ENCODE measurements around the gene CACNA1I.

Gene CACNA1I

GRCh38 chr22:39697790-39698430 is 127.4 kb downstream of the CACNA1I start:
- H3K36me3 ChIP-seq (ENCODE audit: control insufficient read depth in 2 of 2, insufficient read depth in 1 of 2, low read length in 2 of 2): no peaks in the 10 kb centered on the region
- H3K9me3 ChIP-seq (ENCODE audit: control insufficient read depth, insufficient read depth, low read depth, low read length): no peaks in the 10 kb centered on the region
- H3K27ac ChIP-seq (ENCODE audit: extremely low read depth, low read depth, low read length): no peak overlapping the region
- ChIA-PET CTCF (no interaction called here), POLR2A (no interaction called here)
- no peaks in the 10 kb centered on the region for H3K4me1 ChIP-seq (ENCODE audit: control insufficient read depth, insufficient read depth, low read length)
- H3K4me3 ChIP-seq (ENCODE audit: low read depth, low read length): no peak overlapping the region
- TF ChIP-seq ZNF157 (tag by site-specific recombination; IDR thresholded peaks at IDR 0.05) (no peak), GFI1B (tag by site-specific recombination; IDR thresholded peaks at IDR 0.05) (no peak), ZNF639 (tag by site-specific recombination; IDR thresholded peaks at IDR 0.05) (no peak), ZBTB8A (tag by site-specific recombination; IDR thresholded peaks at IDR 0.05) (no peak), ZNF707 (tag by site-specific recombination; IDR thresholded peaks at IDR 0.05) (no peak), ZNF2 (tag by site-specific recombination; IDR thresholded peaks at IDR 0.05) (no peak), ZNF660 (tag by site-specific recombination; IDR thresholded peaks at IDR 0.05) (no peak), SP3 (tag by site-specific recombination; IDR thresholded peaks at IDR 0.05) (no peak), ZBTB44 (tag by site-specific recombination; IDR thresholded peaks at IDR 0.05) (no peak)

DNA sequence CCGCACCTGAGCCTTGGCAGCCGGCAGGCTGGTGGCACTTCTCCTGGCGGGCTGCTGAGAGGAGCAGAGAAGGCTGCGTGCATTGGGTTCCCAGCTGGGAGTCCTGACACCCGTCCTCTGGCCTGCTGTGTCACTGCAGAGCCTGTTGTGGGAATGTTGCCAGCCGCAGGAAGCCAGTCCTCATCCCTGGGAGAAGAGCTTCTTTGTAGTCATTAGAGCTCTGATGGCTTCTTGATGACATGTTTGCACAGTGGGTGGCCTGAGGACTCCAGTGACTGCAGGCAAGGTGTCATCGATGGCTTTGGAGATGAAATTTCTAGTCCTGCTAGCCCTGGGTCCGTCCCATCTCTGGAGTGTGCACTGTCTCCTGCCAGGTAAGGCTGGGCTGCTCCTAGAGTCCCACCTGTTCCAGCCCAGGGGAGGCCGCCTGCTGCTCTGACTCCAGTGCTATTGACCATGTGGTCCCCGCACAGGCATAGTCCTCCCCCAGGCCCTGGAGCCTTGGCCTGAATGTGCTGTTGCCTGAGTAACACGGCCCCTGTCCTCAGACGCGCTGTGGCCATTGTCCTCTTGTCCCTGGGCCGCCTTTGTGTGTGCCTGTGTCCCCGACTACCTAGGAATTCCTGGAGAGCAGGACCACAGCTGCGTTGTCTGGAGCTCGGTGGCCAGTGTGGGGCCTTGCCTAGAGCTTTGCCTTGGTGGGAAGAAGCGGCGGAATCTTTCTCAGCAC is 129.2 kb downstream of the CACNA1I start:
- CTCF ChIA-PET: interaction anchor here (0.7 kb wide), 1 partner anchor 272 kb away, joined by 5 read pairs; no protein-coding TSS in a partner anchor
- no peak overlapping the region for H3K4me3 ChIP-seq (ENCODE audit: low read depth, low read length)
- no peak overlapping the region for H3K27ac ChIP-seq (ENCODE audit: extremely low read depth, low read depth, low read length)
- H3K4me1 ChIP-seq (ENCODE audit: control insufficient read depth, insufficient read depth, low read length): no peaks in the 10 kb centered on the region
- POLR2A ChIA-PET: no interaction called here
- H3K9me3 ChIP-seq (ENCODE audit: control insufficient read depth, insufficient read depth, low read depth, low read length): no peaks in the 10 kb centered on the region
- TF ChIP-seq OSR2 (tag by site-specific recombination; IDR thresholded peaks at IDR 0.05) (peak; percentile 35; the same call in 1 of the 2 replicates), ZIC2 (tag by site-specific recombination; IDR thresholded peaks at IDR 0.05) (peak; percentile 96), ZNF23 (tag by site-specific recombination; IDR thresholded peaks at IDR 0.05; ENCODE audit: borderline replicate concordance) (no peak), GLIS1 (tag by site-specific recombination; IDR thresholded peaks at IDR 0.05) (0 out of 2 replicates have a peak, but pooled peaks have one; percentile 15)
- TF ChIP-seq, protein P1, sequence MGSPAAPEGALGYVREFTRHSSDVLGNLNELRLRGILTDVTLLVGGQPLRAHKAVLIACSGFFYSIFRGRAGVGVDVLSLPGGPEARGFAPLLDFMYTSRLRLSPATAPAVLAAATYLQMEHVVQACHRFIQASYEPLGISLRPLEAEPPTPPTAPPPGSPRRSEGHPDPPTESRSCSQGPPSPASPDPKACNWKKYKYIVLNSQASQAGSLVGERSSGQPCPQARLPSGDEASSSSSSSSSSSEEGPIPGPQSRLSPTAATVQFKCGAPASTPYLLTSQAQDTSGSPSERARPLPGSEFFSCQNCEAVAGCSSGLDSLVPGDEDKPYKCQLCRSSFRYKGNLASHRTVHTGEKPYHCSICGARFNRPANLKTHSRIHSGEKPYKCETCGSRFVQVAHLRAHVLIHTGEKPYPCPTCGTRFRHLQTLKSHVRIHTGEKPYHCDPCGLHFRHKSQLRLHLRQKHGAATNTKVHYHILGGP (tag by site-specific recombination; IDR thresholded peaks at IDR 0.05): peak; percentile 93
- no peaks in the 10 kb centered on the region for H3K36me3 ChIP-seq (ENCODE audit: control insufficient read depth in 2 of 2, insufficient read depth in 1 of 2, low read length in 2 of 2)

DNA sequence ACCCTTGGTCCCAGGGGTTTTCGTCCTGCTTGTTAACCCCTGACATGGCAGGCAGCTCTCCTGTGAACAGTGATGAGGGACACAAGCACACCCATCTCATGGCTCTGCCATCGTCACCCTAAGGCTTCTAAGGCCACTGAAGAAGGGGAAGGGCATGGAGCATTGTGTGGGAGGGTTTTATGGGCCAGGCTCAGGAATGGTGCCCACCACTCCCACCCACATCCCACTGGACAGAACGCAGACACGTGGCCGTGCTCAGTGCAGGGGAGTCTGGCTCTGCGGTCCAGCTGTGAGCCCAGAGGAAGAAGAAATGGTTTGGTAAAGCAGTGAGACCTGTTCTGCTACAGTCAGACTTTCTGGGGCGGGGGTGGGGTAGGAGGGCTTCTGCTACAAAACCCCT is 130.0 kb downstream of the CACNA1I start:
- POLR2A ChIA-PET: no interaction called here
- CTCF ChIA-PET: interaction anchor here (0.7 kb wide), 1 partner anchor 271 kb away, joined by 5 read pairs; no protein-coding TSS in a partner anchor
- TF ChIP-seq BCL11B (tag by site-specific recombination; IDR thresholded peaks at IDR 0.05; ENCODE audit: low read depth) (no peak), ZNF785 (tag by site-specific recombination; IDR thresholded peaks at IDR 0.05) (no peak), ZNF580 (tag by site-specific recombination; IDR thresholded peaks at IDR 0.05) (no peak), ZBTB26 (tag by site-specific recombination; optimal IDR thresholded peaks at IDR 0.05) (no peak), EGR2 (tag by site-specific recombination; IDR thresholded peaks at IDR 0.05; ENCODE audit: low read depth) (peak; percentile 74), ZNF629 (tag by site-specific recombination; IDR thresholded peaks at IDR 0.05) (no peak), ZNF449 (tag by site-specific recombination; IDR thresholded peaks at IDR 0.05) (no peak)

More for the DNA sequence above, 130.0 kb downstream of the CACNA1I start:
- Histone ChIP-seq H3K9me3 (ENCODE audit: control insufficient read depth, insufficient read depth, low read depth, low read length) (no peaks in the 10 kb centered on the region), H3K4me1 (ENCODE audit: control insufficient read depth, insufficient read depth, low read length) (no peaks in the 10 kb centered on the region), H3K4me3 (ENCODE audit: low read depth, low read length) (no peak overlapping the region), H3K27ac (ENCODE audit: extremely low read depth, low read depth, low read length) (no peak overlapping the region), H3K36me3 (ENCODE audit: control insufficient read depth in 2 of 2, insufficient read depth in 1 of 2, low read length in 2 of 2) (no peaks in the 10 kb centered on the region)

All from HEK293 (cell line).